ENCODE results near the gene TRIO. TPM values are rescaled to one million over a fixed set of nuclear protein-coding genes. Genes with fewer than 3 reads are reported as not detected.

TRIO gene
- total and polyA plus RNA-seq, 4 donors: 23.8 to 243 (median 110) TPM

- Histone ChIP-seq H3K27me3 (ENCODE audit: control insufficient read depth in 3 of 3, insufficient read depth in 3 of 3, low read length in 2 of 3) (no peaks in the 10 kb centered on the region), H3K9ac (ENCODE audit: insufficient read depth in 1 of 2, low read length in 2 of 2) (no peak overlapping the region), H3K27ac (ENCODE audit: low read depth in 1 of 2, low read length in 1 of 2) (no peak overlapping the region), H3K9me3 (ENCODE audit: control insufficient read depth in 4 of 4, insufficient read depth in 3 of 4, low read length in 3 of 4) (no peaks in the 10 kb centered on the region), H3K4me3 (no peak overlapping the region), H3K36me3 (ENCODE audit: control insufficient read depth in 4 of 4, insufficient read depth in 4 of 4, low read length in 4 of 4) (no peaks in the 10 kb centered on the region), H3K4me1 (ENCODE audit: control insufficient read depth in 5 of 5, insufficient read depth in 5 of 5, low read length in 5 of 5) (peaks cover 10 to 41% (median 17%) of the 10 kb centered on the region in 5 donors)
- DNase-seq (no peak), ATAC-seq (ENCODE audit: insufficient read depth, low FRiP score) (no peak)
- WGBS, 2 donors: 64 to 67% methylated on average over 5 of the region's 5 CpGs
- no peak for TF ChIP-seq CTCF (IDR thresholded peaks at IDR 0.05; ENCODE audit: control extremely low read depth, extremely low read depth)
These were observed 69.0 kb downstream of the TRIO start for GRCh38 chr5:14211818-14212803.

GRCh38 chr5:14212838-14213237, 69.7 kb downstream of the TRIO start:
- 34 to 45% methylated on average over 4 of the region's 4 CpGs for WGBS, 2 donors
- TF ChIP-seq CTCF (IDR thresholded peaks at IDR 0.05; ENCODE audit: control extremely low read depth, extremely low read depth): no peak
- no peak overlapping the region for H3K27ac ChIP-seq (ENCODE audit: low read depth in 1 of 2, low read length in 1 of 2)

GRCh38 chr5:14213253-14213652, 70.1 kb downstream of the TRIO start:
- Histone ChIP-seq H3K27me3 (ENCODE audit: control insufficient read depth in 3 of 3, insufficient read depth in 3 of 3, low read length in 2 of 3) (no peaks in the 10 kb centered on the region), H3K4me1 (ENCODE audit: control insufficient read depth in 5 of 5, insufficient read depth in 5 of 5, low read length in 5 of 5) (peaks cover 14 to 41% (median 17%) of the 10 kb centered on the region in 5 donors), H3K4me3 (no peak overlapping the region), H3K27ac (ENCODE audit: low read depth in 1 of 2, low read length in 1 of 2) (no peak overlapping the region), H3K36me3 (ENCODE audit: control insufficient read depth in 4 of 4, insufficient read depth in 4 of 4, low read length in 4 of 4) (no peaks in the 10 kb centered on the region), H3K9me3 (ENCODE audit: control insufficient read depth in 4 of 4, insufficient read depth in 3 of 4, low read length in 3 of 4) (no peaks in the 10 kb centered on the region), H3K9ac (ENCODE audit: insufficient read depth in 1 of 2, low read length in 2 of 2) (no peak overlapping the region)
- DNase-seq: no peak
- TF ChIP-seq CTCF (IDR thresholded peaks at IDR 0.05; ENCODE audit: control extremely low read depth, extremely low read depth): no peak
- 73 to 81% methylated on average over 1 of the region's 1 CpG for WGBS, 2 donors
- ATAC-seq (ENCODE audit: insufficient read depth, low FRiP score): no peak

More at GRCh38 chr5:14212838-14213237, 69.7 kb downstream of the TRIO start:
- Histone ChIP-seq H3K9me3 (ENCODE audit: control insufficient read depth in 4 of 4, insufficient read depth in 3 of 4, low read length in 3 of 4) (no peaks in the 10 kb centered on the region), H3K9ac (ENCODE audit: insufficient read depth in 1 of 2, low read length in 2 of 2) (no peak overlapping the region), H3K4me3 (no peak overlapping the region), H3K27me3 (ENCODE audit: control insufficient read depth in 3 of 3, insufficient read depth in 3 of 3, low read length in 2 of 3) (no peaks in the 10 kb centered on the region), H3K36me3 (ENCODE audit: control insufficient read depth in 4 of 4, insufficient read depth in 4 of 4, low read length in 4 of 4) (no peaks in the 10 kb centered on the region), H3K4me1 (ENCODE audit: control insufficient read depth in 5 of 5, insufficient read depth in 5 of 5, low read length in 5 of 5) (peaks cover 14 to 42% (median 17%) of the 10 kb centered on the region in 5 donors)
- no peak for DNase-seq
- ATAC-seq (ENCODE audit: insufficient read depth, low FRiP score): no peak

Data from lung (tissue), 12 donors.